T-helper 1 cell treated with Interleukin-12 subunit alpha and Interleukin-12 subunit beta and Interleukin-4 antibody, amounts not matched to agents 30 μg/mL and 1 μg/mL, for 36 hours (primary cell): ENCODE measurements around the gene PARD3B.

Source experiments
- H3K27ac Mint-ChIP-seq: one replicate; pipeline ENCODE4 v1.8.0; 2021; ENCODE audit warnings: mild to moderate bottlenecking, mixed read lengths
- H3K27me3 Mint-ChIP-seq: one replicate; pipeline ENCODE4 v1.8.0; 2021; ENCODE audit warnings: low read depth, mixed read lengths
- H3K36me3 Mint-ChIP-seq: one replicate; pipeline ENCODE4 v1.8.0; 2021; ENCODE audit warnings: low read depth, mixed read lengths
- H3K4me1 Mint-ChIP-seq: one replicate; pipeline ENCODE4 v1.8.0; 2021; ENCODE audit warnings: low read depth, mixed read lengths
- H3K4me3 Mint-ChIP-seq: one replicate; pipeline ENCODE4 v1.8.0; 2021; ENCODE audit warnings: mild to moderate bottlenecking, moderate library complexity, mixed read lengths
- H3K9me3 Mint-ChIP-seq: one replicate; pipeline ENCODE4 v1.8.0; 2021; ENCODE audit warnings: mixed read lengths

PARD3B gene

DNA sequence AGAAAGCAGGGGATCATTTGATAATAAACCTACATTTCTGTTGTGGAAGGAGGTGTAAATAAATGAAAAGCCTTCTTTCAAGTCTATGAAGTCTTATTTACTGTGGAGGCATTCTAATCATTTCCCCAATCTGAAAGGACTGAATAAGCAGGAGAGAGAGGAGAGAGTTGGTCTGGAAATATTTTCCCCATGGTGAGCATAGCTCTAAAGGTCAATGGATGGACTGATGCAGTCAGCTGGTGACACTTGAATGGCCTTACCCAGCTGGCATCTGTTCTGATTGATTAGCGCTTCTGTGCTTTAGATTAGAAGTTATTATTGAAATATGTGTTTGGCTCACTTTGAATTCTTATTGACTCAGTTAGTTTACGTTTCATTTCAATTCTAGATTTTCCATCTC, 122.7 kb downstream of the PARD3B start:
- Mint-ChIP-seq H3K27me3 (peaks cover 4% of the 10 kb centered on the region), H3K9me3 (no peaks in the 10 kb centered on the region), H3K36me3 (no peaks in the 10 kb centered on the region), H3K4me1 (no peaks in the 10 kb centered on the region), H3K27ac (no peak overlapping the region), H3K4me3 (no peak overlapping the region)

- Mint-ChIP-seq H3K27ac (no peak overlapping the region), H3K4me1 (no peaks in the 10 kb centered on the region), H3K36me3 (no peaks in the 10 kb centered on the region), H3K4me3 (no peak overlapping the region), H3K27me3 (peaks cover 12% of the 10 kb centered on the region), H3K9me3 (no peaks in the 10 kb centered on the region)
These were observed 124.1 kb downstream of the PARD3B start for GRCh38 chr2:204669382-204669781.

GRCh38 chr2:204670124-204670523, 124.8 kb downstream of the PARD3B start:
- Mint-ChIP-seq H3K27me3 (peaks cover 12% of the 10 kb centered on the region), H3K9me3 (no peaks in the 10 kb centered on the region), H3K4me3 (no peak overlapping the region), H3K27ac (no peak overlapping the region), H3K4me1 (no peaks in the 10 kb centered on the region), H3K36me3 (no peaks in the 10 kb centered on the region)

DNA sequence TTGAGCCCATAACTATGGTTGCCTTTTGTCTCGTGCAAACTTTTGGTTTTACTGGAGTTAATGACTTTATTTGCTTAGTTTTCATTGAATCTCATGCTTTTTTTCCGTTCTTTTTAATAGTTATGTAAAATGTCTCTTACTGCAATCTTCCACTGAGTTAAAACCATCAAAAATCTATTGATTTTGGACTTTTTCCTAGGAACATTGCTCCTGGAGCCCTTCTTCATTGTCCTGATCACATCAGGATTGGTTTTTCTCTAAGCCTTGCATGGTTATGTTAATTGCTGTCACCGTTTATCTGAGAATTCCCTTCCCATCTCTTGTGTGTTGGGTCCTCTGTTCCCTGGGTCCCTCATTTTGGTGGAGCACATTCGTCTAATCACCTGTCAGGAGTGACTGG, 125.5 kb downstream of the PARD3B start:
- Mint-ChIP-seq H3K27me3 (peaks cover 12% of the 10 kb centered on the region), H3K36me3 (no peaks in the 10 kb centered on the region), H3K4me1 (no peaks in the 10 kb centered on the region), H3K9me3 (no peaks in the 10 kb centered on the region), H3K4me3 (no peak overlapping the region), H3K27ac (no peak overlapping the region)

- Mint-ChIP-seq H3K27ac (no peak overlapping the region), H3K4me3 (no peak overlapping the region), H3K4me1 (no peaks in the 10 kb centered on the region), H3K9me3 (no peaks in the 10 kb centered on the region), H3K27me3 (peaks cover 12% of the 10 kb centered on the region), H3K36me3 (no peaks in the 10 kb centered on the region)
These were observed 127.5 kb downstream of the PARD3B start for GRCh38 chr2:204672772-204673171.

- H3K9me3 Mint-ChIP-seq, result no peaks in the 10 kb centered on the region
- H3K4me1 Mint-ChIP-seq, result no peaks in the 10 kb centered on the region
- H3K4me3 Mint-ChIP-seq, result no peak overlapping the region
- H3K27me3 Mint-ChIP-seq, result peaks cover 8% of the 10 kb centered on the region
- H3K27ac Mint-ChIP-seq, result no peak overlapping the region
- H3K36me3 Mint-ChIP-seq, result no peaks in the 10 kb centered on the region
These were observed 128.6 kb downstream of the PARD3B start for GRCh38 chr2:204673877-204674276.

GRCh38 chr2:204678031-204678430, 132.8 kb downstream of the PARD3B start:
- H3K4me3 Mint-ChIP-seq, result no peak overlapping the region
- no peaks in the 10 kb centered on the region for H3K36me3 Mint-ChIP-seq
- H3K9me3 Mint-ChIP-seq, result no peaks in the 10 kb centered on the region
- H3K27me3 Mint-ChIP-seq, result peaks cover 8% of the 10 kb centered on the region
- no peaks in the 10 kb centered on the region for H3K4me1 Mint-ChIP-seq
- H3K27ac Mint-ChIP-seq, result no peak overlapping the region

- H3K27me3 Mint-ChIP-seq, result no peaks in the 10 kb centered on the region
- no peaks in the 10 kb centered on the region for H3K4me1 Mint-ChIP-seq
- no peaks in the 10 kb centered on the region for H3K36me3 Mint-ChIP-seq
- H3K4me3 Mint-ChIP-seq, result no peak overlapping the region
- H3K9me3 Mint-ChIP-seq, result no peaks in the 10 kb centered on the region
- H3K27ac Mint-ChIP-seq, result no peak overlapping the region
These were observed 135.3 kb downstream of the PARD3B start for GRCh38 chr2:204680576-204680975.

DNA sequence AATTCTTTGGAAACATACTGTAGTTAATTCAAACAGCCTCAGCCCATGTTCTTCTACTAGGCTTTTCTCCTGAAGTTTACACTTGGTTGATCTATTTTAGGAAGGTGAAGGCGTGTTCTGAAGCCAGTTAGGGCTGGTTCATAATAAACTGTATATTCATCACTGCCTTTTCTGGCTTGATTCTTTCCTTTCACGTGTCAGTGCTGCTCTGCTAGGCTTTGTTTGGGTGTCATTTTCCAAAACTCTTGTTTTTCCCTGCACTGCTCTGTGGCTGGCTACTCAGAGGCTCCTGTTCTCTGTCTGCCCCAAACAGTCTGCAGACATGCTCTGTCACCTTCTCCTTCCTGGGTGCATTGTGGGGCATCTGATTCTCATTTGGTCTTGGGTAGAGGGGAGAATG, 136.1 kb downstream of the PARD3B start:
- Mint-ChIP-seq H3K36me3 (no peaks in the 10 kb centered on the region), H3K9me3 (no peaks in the 10 kb centered on the region), H3K4me1 (no peaks in the 10 kb centered on the region), H3K4me3 (no peak overlapping the region), H3K27ac (no peak overlapping the region), H3K27me3 (no peaks in the 10 kb centered on the region)

GRCh38 chr2:204683384-204683783, 138.1 kb downstream of the PARD3B start:
- no peaks in the 10 kb centered on the region for H3K27me3 Mint-ChIP-seq
- H3K36me3 Mint-ChIP-seq, result no peaks in the 10 kb centered on the region
- H3K4me3 Mint-ChIP-seq, result no peak overlapping the region
- no peaks in the 10 kb centered on the region for H3K4me1 Mint-ChIP-seq
- no peak overlapping the region for H3K27ac Mint-ChIP-seq
- no peaks in the 10 kb centered on the region for H3K9me3 Mint-ChIP-seq

DNA sequence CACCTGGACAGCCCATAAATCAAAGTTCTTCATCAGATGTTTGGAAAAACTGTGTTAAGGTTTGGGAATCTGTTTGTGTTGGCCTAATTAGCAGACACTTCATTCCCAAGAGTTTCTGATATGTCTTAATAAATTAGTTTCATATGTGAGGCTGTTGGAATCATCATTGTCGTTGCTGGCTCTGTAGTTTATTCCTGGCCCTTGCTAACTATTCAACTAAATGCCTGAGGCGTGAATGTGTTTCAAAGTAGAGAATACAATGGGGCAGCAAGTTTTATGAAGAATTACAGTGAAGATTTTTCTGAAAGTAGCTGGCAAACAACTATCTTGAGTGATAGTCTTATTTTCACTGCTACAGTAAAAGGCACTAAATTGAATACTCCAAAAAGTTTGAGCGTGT, 141.1 kb downstream of the PARD3B start:
- H3K36me3 Mint-ChIP-seq, result no peaks in the 10 kb centered on the region
- H3K27me3 Mint-ChIP-seq, result no peaks in the 10 kb centered on the region
- no peak overlapping the region for H3K27ac Mint-ChIP-seq
- no peaks in the 10 kb centered on the region for H3K4me1 Mint-ChIP-seq
- H3K4me3 Mint-ChIP-seq, result no peak overlapping the region
- no peaks in the 10 kb centered on the region for H3K9me3 Mint-ChIP-seq

DNA sequence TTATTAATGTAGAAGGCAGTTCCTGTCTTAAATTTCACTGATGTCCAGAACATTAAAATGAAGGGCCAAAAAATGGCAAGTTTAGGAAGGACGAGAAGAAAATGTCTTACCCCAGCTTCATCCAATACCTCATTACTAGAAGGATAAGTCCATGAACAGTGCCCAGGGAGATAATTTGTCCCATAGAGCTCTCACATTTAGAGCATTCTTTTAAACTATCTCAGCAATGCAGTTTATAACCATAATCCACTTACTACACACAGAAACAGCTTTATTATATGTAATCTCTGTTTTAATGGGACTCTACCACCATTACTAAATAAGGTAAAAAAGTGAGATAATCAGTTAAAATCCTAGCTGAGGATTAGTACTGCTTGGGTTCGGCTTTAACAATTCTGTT, 142.5 kb downstream of the PARD3B start:
- H3K4me1 Mint-ChIP-seq, result peaks cover 2% of the 10 kb centered on the region
- H3K4me3 Mint-ChIP-seq, result no peak overlapping the region
- no peak overlapping the region for H3K27ac Mint-ChIP-seq
- no peaks in the 10 kb centered on the region for H3K9me3 Mint-ChIP-seq
- no peaks in the 10 kb centered on the region for H3K36me3 Mint-ChIP-seq
- no peaks in the 10 kb centered on the region for H3K27me3 Mint-ChIP-seq

DNA sequence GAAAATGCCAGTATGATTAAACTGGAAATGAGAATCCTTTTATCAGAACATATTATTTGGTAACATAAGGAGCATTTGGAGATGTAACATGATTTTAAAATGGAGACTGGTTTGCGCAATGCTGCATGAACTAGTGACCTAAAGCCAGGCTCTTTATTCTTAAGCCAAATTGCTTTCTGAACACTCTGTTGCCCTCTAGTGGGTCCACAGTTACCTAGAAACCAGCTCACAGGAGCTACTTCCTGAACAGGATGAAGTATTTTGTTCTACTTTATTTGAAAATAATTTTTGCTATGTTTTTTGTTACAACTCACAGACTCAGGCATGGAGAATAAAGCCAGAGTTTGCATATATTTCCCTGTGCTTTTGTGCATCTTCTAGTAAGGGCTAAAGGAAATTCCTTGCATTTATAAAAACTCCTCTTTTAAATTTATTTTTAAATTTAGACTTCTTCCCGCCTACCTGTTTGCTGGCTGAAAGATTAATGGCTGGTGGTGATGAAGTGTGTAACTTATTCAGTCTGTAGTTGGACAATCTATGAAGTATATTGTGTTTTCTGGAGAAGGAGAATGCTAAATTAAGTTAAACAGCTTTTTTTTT, 146.7 kb downstream of the PARD3B start:
- Mint-ChIP-seq H3K27me3 (peaks cover 6% of the 10 kb centered on the region), H3K27ac (no peak overlapping the region), H3K4me3 (no peak overlapping the region), H3K36me3 (no peaks in the 10 kb centered on the region), H3K9me3 (no peaks in the 10 kb centered on the region), H3K4me1 (peaks cover 8% of the 10 kb centered on the region)

DNA sequence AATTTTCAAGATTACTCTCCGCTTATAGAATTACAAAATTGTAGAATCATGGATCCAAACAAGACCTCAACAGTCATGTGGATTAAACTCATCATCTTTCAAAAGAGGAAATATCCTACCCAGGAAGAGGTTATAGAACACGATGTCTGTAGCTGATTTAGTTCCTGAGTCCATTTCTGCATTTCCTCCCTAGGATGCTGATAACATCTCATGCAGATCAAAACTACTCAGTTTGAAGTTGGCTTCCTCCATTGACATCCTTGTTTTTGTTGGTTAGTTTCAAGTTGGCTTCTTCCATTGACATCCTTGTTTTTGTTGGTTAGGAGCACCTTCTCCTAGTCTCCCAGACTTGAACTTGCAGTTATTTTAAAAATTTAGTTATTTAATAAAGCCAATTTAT, 147.5 kb downstream of the PARD3B start:
- peaks cover 6% of the 10 kb centered on the region for H3K27me3 Mint-ChIP-seq
- H3K27ac Mint-ChIP-seq, result no peak overlapping the region
- no peaks in the 10 kb centered on the region for H3K36me3 Mint-ChIP-seq
- H3K4me3 Mint-ChIP-seq, result no peak overlapping the region
- no peaks in the 10 kb centered on the region for H3K9me3 Mint-ChIP-seq
- H3K4me1 Mint-ChIP-seq, result peaks cover 8% of the 10 kb centered on the region

DNA sequence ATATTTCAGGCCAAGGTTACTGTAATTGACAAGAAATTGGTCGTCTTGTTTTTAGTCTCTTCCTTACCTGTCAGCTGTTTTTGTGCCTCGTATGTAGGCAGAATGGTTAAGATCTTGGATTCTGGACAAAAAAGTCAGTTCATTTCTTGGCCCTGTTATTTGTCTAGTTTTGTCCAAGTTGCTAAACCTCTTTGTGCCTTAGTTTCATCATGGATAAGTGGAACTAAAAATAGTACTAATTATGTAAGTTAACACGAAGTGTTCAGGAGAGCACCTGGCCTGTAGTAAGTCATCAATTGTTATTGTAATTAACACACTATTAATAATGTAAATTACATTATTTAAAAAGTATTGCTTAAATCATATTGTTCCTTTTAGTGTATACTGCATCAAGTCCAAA, 148.0 kb downstream of the PARD3B start:
- H3K9me3 Mint-ChIP-seq, result no peaks in the 10 kb centered on the region
- H3K4me1 Mint-ChIP-seq, result peaks cover 8% of the 10 kb centered on the region
- H3K4me3 Mint-ChIP-seq, result no peak overlapping the region
- no peak overlapping the region for H3K27ac Mint-ChIP-seq
- peaks cover 6% of the 10 kb centered on the region for H3K27me3 Mint-ChIP-seq
- no peaks in the 10 kb centered on the region for H3K36me3 Mint-ChIP-seq

- no peak overlapping the region for H3K4me3 Mint-ChIP-seq
- H3K27ac Mint-ChIP-seq, result no peak overlapping the region
- H3K27me3 Mint-ChIP-seq, result peaks cover 11% of the 10 kb centered on the region
These were observed 150.2 kb downstream of the PARD3B start for GRCh38 chr2:204695506-204695905.

More at GRCh38 chr2:204695506-204695905, 150.2 kb downstream of the PARD3B start:
- H3K36me3 Mint-ChIP-seq, result no peaks in the 10 kb centered on the region
- H3K9me3 Mint-ChIP-seq, result no peaks in the 10 kb centered on the region
- H3K4me1 Mint-ChIP-seq, result peaks cover 8% of the 10 kb centered on the region
